NCI-H1694 treated with DMSO at 0.1 percent for 48 hours (cell line): ENCODE data around the gene NCKIPSD.
A peak's percentile ranks its signal among the peaks of the same experiment; 100 is the strongest.

Experiments
- DNase-seq: peaks from one replicate; lab custom pipeline; 2025; lab: John Stamatoyannopoulos, UW

The NCKIPSD gene

GRCh38 chr3:48647714-48648113 is 38.0 kb downstream of the NCKIPSD start:
- no peak for DNase-seq

- DNase-seq = no peak
Observed at GRCh38 chr3:48644898-48645760, 40.6 kb downstream of the NCKIPSD start.

- no peak for DNase-seq
Observed at GRCh38 chr3:48642605-48643004, 43.1 kb downstream of the NCKIPSD start.

- DNase-seq = no peak
Observed at GRCh38 chr3:48641396-48641795, 44.3 kb downstream of the NCKIPSD start.

- DNase-seq = no peak
Observed at GRCh38 chr3:48639944-48640606, 45.6 kb downstream of the NCKIPSD start.

GRCh38 chr3:48637305-48637704 is 48.4 kb downstream of the NCKIPSD start:
- no peak for DNase-seq

- no peak for DNase-seq
Observed at GRCh38 chr3:48636149-48636655, 49.5 kb downstream of the NCKIPSD start.

- peak; percentile 61 for DNase-seq
Observed at GRCh38 chr3:48635222-48636021, 50.3 kb downstream of the NCKIPSD start, which contains the start of gene SLC26A6. Gene SLC26A6, minus strand, starts transcription at chr3:48635461. Its CDS starts 68 bp downstream, at chr3:48635393.

GRCh38 chr3:48634661-48635221 is 51.0 kb downstream of the NCKIPSD start:
- DNase-seq = no peak

GRCh38 chr3:48633743-48634142 is 52.0 kb downstream of the NCKIPSD start:
- no peak for DNase-seq

GRCh38 chr3:48633256-48633655 is 52.5 kb downstream of the NCKIPSD start:
- no peak for DNase-seq

- no peak for DNase-seq
Observed at GRCh38 chr3:48631516-48632448, 53.9 kb downstream of the NCKIPSD start.

GRCh38 chr3:48630833-48631232 is 54.9 kb downstream of the NCKIPSD start:
- no peak for DNase-seq

GRCh38 chr3:48630407-48630806 is 55.3 kb downstream of the NCKIPSD start:
- no peak for DNase-seq

GRCh38 chr3:48629894-48630293 is 55.8 kb downstream of the NCKIPSD start:
- no peak for DNase-seq

GRCh38 chr3:48628277-48629017 is 57.3 kb downstream of the NCKIPSD start:
- no peak for DNase-seq

- DNase-seq = no peak
Observed at GRCh38 chr3:48625600-48625999, 60.1 kb downstream of the NCKIPSD start.

- DNase-seq = no peak
Observed at GRCh38 chr3:48624767-48625166, 60.9 kb downstream of the NCKIPSD start.

GRCh38 chr3:48623851-48624547 is 61.7 kb downstream of the NCKIPSD start:
- DNase-seq = no peak
